NT2/D1 (cell line): ENCODE data around the gene SLC1A2.

ENCODE experiments used
- SUZ12 ChIP-seq: IDR thresholded peaks from 2 replicates; pipeline ENCODE4 v1.6.1; 2011; ENCODE audit not compliant: insufficient read length, insufficient read depth; ENCODE audit errors: extremely low read depth
- YY1 ChIP-seq: IDR thresholded peaks from 2 replicates; pipeline ENCODE4 v1.6.1; 2011; ENCODE audit not compliant: insufficient read length, insufficient read depth
- ZNF274 ChIP-seq: IDR thresholded peaks from 2 replicates; pipeline ENCODE4 v1.6.1; 2011; ENCODE audit warnings: mild to moderate bottlenecking, low read depth, low read length

GRCh38 chr11:35204614-35205013 is 214.7 kb downstream of the SLC1A2 start:
- no peak for TF ChIP-seq ZNF274
- no peak for TF ChIP-seq YY1
- TF ChIP-seq SUZ12 = no peak
